ENCODE data around the gene STK32A.

Gene STK32A

DNA sequence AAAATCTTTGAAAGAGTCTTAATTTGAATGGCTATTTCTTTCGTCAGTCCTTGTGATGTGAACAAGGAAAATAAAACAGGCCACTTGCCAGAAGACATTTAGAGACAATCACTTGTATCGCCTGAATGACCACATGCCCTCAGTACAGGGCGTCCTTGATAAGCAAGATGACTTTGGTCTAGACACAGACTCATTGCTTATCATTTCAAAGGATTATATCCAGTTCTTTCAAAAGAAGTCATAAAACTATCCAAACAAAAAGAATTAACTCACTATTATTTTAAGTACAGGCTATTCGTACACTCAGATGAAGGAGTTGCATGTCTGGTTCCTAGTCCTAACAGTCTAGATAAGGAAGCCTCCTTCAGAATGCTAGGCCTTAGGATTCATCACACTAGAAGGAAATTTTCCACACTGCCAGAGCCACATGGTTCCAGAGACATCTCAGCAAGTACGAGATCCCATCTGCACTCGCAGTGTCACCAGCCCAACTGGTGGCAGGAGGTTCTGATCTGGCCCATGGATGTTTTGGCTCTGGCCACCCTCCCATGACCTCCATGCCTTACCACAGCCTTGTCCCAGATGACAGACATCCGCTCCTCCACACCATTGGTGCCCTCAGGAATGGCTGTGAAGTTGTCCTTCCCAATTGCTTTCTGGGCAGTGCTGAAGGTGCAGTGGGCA lies 165.4 kb downstream of the STK32A start:
- no peak for DNase-seq (ENCODE audit: low read depth, low spot score)
- peaks cover 65% of the 10 kb centered on the region for H3K36me3 ChIP-seq (ENCODE audit: insufficient read depth, insufficient read length, low read length)
- H3K4me1 ChIP-seq (ENCODE audit: insufficient read depth, insufficient read length): no peaks in the 10 kb centered on the region
- no peak for TF ChIP-seq YY1 (IDR thresholded peaks at IDR 0.05; ENCODE audit: insufficient read depth, insufficient read length)
- no peak for TF ChIP-seq ZNF274 (IDR thresholded peaks at IDR 0.05; ENCODE audit: low read depth, low read length)
- TF ChIP-seq SUZ12 (IDR thresholded peaks at IDR 0.05; ENCODE audit: extremely low read depth, insufficient read depth, insufficient read length): no peak
- H3K4me3 ChIP-seq (ENCODE audit: insufficient read length, low read depth): no peak overlapping the region
- no peaks in the 10 kb centered on the region for H3K9me3 ChIP-seq (ENCODE audit: insufficient read depth, low read length)
- H3K27me3 ChIP-seq (ENCODE audit: insufficient read depth, insufficient read length): no peaks in the 10 kb centered on the region
- no peak overlapping the region for H3K9ac ChIP-seq (ENCODE audit: insufficient read length, low read depth)

DNA sequence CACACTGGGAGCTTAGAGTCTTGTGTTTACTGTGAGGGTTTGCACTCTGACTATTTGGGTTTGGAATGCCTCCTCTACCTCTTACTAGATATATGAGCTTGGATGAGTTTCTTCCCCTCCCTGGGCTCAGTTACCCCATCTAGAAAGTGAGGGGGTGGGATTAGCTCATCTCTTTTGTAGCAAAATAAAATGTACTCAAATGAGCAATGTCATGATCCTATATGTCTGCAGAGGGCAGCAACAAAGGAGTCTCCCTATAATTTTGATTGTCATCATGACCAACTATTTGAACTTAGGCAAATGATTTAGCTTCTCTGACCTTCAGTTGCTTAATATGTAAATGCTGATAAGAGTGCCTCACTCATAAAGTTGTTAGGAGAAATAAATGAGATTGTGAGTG lies 166.1 kb downstream of the STK32A start:
- Histone ChIP-seq H3K36me3 (ENCODE audit: insufficient read depth, insufficient read length, low read length) (peaks cover 65% of the 10 kb centered on the region), H3K9me3 (ENCODE audit: insufficient read depth, low read length) (no peaks in the 10 kb centered on the region), H3K27me3 (ENCODE audit: insufficient read depth, insufficient read length) (no peaks in the 10 kb centered on the region), H3K4me3 (ENCODE audit: insufficient read length, low read depth) (no peak overlapping the region), H3K9ac (ENCODE audit: insufficient read length, low read depth) (no peak overlapping the region), H3K4me1 (ENCODE audit: insufficient read depth, insufficient read length) (no peaks in the 10 kb centered on the region)
- no peak for DNase-seq (ENCODE audit: low read depth, low spot score)
- TF ChIP-seq YY1 (IDR thresholded peaks at IDR 0.05; ENCODE audit: insufficient read depth, insufficient read length): no peak
- TF ChIP-seq SUZ12 (IDR thresholded peaks at IDR 0.05; ENCODE audit: extremely low read depth, insufficient read depth, insufficient read length): no peak
- TF ChIP-seq ZNF274 (IDR thresholded peaks at IDR 0.05; ENCODE audit: low read depth, low read length): no peak

DNA sequence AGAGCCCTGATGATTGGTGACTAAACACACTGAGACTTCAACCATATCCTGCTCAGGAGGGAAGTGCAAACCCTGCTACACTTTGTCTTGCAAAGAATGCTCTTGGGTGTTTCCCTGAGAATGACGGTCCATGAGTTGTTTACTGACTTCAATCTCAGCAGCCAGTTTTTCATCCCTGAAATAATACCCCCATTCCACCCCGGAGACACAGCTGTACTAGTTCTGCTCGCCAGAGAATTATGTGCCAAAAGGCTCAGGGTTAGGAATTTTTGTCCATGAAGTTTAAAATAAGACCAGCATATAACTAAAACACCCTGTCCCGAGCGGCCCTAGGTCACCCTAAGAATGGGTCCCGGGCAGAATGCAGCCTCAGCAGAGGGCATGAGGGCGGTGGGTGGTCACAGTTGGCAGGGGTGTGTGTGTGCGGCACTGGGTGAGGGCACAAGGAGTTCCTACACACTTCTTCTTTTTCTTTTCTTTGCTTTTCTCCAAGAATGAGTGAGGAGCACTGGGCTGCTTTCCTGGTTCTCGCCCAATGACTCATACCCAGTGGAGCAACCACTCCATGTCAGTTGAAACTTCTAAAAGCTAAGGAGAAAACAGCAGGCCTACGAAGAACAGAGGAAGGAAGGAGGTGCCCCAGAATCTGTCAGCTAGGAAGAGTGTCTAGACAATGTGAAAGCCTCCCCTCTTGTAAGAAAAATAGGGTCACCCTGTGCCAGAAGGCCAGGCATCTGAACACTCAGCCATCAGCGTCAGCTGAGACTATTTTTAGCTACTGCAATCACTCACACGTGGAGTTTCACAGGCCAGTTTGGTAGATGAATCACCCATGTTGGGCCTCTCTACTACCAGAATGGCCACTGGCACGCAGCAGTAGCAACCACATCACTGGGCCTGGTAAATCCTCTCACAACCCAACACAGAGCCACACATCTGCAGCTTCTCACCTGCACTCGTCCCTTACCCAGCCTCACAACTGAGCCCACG lies 169.1 kb downstream of the STK32A start:
- Histone ChIP-seq H3K9me3 (ENCODE audit: insufficient read depth, low read length) (no peaks in the 10 kb centered on the region), H3K36me3 (ENCODE audit: insufficient read depth, insufficient read length, low read length) (peaks cover 63% of the 10 kb centered on the region), H3K4me1 (ENCODE audit: insufficient read depth, insufficient read length) (no peaks in the 10 kb centered on the region), H3K4me3 (ENCODE audit: insufficient read length, low read depth) (no peak overlapping the region), H3K27me3 (ENCODE audit: insufficient read depth, insufficient read length) (no peaks in the 10 kb centered on the region), H3K9ac (ENCODE audit: insufficient read length, low read depth) (no peak overlapping the region)
- no peak for TF ChIP-seq ZNF274 (IDR thresholded peaks at IDR 0.05; ENCODE audit: low read depth, low read length)
- no peak for TF ChIP-seq SUZ12 (IDR thresholded peaks at IDR 0.05; ENCODE audit: extremely low read depth, insufficient read depth, insufficient read length)
- TF ChIP-seq YY1 (IDR thresholded peaks at IDR 0.05; ENCODE audit: insufficient read depth, insufficient read length): no peak
- DNase-seq (ENCODE audit: low read depth, low spot score): no peak

DNA sequence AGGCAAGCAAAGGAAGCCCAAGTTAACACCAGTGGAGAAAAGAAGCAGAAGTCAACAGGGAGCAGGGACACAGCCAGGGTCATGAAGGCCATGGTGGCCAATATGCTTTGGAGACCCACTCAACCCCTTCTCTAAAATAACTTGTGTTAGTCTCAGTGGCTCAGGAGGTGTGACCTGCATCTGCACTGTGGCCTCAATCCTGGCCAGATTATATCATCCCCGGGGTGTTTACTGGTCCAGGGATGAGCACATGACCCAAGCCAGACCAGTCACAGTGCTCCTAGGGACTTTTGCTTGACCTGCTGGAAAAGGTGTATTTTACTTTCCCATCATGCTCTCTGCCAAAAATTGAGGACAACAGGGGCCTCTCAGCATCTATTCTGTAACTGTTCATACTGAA lies 169.9 kb downstream of the STK32A start:
- H3K9me3 ChIP-seq (ENCODE audit: insufficient read depth, low read length): no peaks in the 10 kb centered on the region
- no peak for DNase-seq (ENCODE audit: low read depth, low spot score)
- TF ChIP-seq SUZ12 (IDR thresholded peaks at IDR 0.05; ENCODE audit: extremely low read depth, insufficient read depth, insufficient read length): no peak
- H3K4me1 ChIP-seq (ENCODE audit: insufficient read depth, insufficient read length): no peaks in the 10 kb centered on the region
- H3K4me3 ChIP-seq (ENCODE audit: insufficient read length, low read depth): no peak overlapping the region
- H3K27me3 ChIP-seq (ENCODE audit: insufficient read depth, insufficient read length): no peaks in the 10 kb centered on the region
- H3K9ac ChIP-seq (ENCODE audit: insufficient read length, low read depth): no peak overlapping the region
- H3K36me3 ChIP-seq (ENCODE audit: insufficient read depth, insufficient read length, low read length): peaks cover 64% of the 10 kb centered on the region

DNA sequence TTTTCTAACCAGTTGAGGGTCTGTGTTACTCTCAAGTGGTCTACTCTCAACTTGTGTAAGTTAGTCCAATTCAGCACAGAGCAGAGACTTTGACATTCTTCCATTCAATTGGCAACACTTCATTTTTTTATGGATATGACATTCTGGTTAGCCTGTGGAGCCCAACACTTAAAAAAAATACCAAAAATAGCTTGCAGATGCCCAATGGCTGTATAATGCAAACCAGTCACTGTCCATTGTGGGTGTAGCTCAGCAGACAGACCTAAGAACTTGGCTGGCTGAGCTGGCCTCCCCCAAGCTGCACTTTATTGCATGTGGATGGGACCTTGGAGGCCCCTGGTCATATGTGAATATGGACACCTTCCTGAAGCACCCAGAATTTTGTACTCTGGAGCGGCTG lies 171.8 kb downstream of the STK32A start:
- no peaks in the 10 kb centered on the region for H3K27me3 ChIP-seq (ENCODE audit: insufficient read depth, insufficient read length)
- no peak for DNase-seq (ENCODE audit: low read depth, low spot score)
- H3K36me3 ChIP-seq (ENCODE audit: insufficient read depth, insufficient read length, low read length): peaks cover 65% of the 10 kb centered on the region
- no peak for TF ChIP-seq SUZ12 (IDR thresholded peaks at IDR 0.05; ENCODE audit: extremely low read depth, insufficient read depth, insufficient read length)
- TF ChIP-seq ZNF274 (IDR thresholded peaks at IDR 0.05; ENCODE audit: low read depth, low read length): no peak
- TF ChIP-seq YY1 (IDR thresholded peaks at IDR 0.05; ENCODE audit: insufficient read depth, insufficient read length): no peak
- no peak overlapping the region for H3K4me3 ChIP-seq (ENCODE audit: insufficient read length, low read depth)
- no peak overlapping the region for H3K9ac ChIP-seq (ENCODE audit: insufficient read length, low read depth)
- H3K4me1 ChIP-seq (ENCODE audit: insufficient read depth, insufficient read length): no peaks in the 10 kb centered on the region
- no peaks in the 10 kb centered on the region for H3K9me3 ChIP-seq (ENCODE audit: insufficient read depth, low read length)

DNA sequence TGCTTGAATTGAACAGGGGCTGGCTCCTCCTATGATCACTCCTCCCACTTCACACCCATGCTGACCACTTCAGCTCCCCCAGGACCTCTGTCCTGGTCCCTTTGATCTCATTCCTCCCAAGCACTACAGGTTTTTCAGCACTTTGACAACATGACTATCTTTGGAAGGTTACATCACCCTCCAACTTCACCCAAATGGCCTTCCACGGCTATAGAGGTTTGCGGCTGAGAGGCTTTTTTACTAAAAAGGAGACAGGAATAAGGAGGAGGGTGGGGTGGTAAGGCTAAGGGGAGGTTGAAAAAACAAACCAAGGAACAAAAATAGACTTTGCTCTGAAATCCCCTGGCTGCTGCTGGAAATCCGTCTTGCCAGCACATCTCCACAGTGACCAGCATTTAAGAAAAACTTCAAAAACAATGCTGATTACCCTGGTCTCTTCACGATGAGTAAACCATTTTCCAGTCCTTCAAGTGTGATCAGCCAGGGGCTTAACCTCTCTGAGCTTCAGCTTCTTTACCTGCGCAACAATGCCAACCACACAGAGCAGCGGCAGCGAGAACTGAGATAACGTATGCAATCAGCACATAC lies 172.4 kb downstream of the STK32A start:
- TF ChIP-seq SUZ12 (IDR thresholded peaks at IDR 0.05; ENCODE audit: extremely low read depth, insufficient read depth, insufficient read length) (no peak), ZNF274 (IDR thresholded peaks at IDR 0.05; ENCODE audit: low read depth, low read length) (no peak), YY1 (IDR thresholded peaks at IDR 0.05; ENCODE audit: insufficient read depth, insufficient read length) (no peak)
- DNase-seq (ENCODE audit: low read depth, low spot score): no peak
- no peak overlapping the region for H3K4me3 ChIP-seq (ENCODE audit: insufficient read length, low read depth)
- H3K27me3 ChIP-seq (ENCODE audit: insufficient read depth, insufficient read length): no peaks in the 10 kb centered on the region
- H3K4me1 ChIP-seq (ENCODE audit: insufficient read depth, insufficient read length): no peaks in the 10 kb centered on the region
- no peak overlapping the region for H3K9ac ChIP-seq (ENCODE audit: insufficient read length, low read depth)
- H3K9me3 ChIP-seq (ENCODE audit: insufficient read depth, low read length): no peaks in the 10 kb centered on the region
- peaks cover 70% of the 10 kb centered on the region for H3K36me3 ChIP-seq (ENCODE audit: insufficient read depth, insufficient read length, low read length)

DNA sequence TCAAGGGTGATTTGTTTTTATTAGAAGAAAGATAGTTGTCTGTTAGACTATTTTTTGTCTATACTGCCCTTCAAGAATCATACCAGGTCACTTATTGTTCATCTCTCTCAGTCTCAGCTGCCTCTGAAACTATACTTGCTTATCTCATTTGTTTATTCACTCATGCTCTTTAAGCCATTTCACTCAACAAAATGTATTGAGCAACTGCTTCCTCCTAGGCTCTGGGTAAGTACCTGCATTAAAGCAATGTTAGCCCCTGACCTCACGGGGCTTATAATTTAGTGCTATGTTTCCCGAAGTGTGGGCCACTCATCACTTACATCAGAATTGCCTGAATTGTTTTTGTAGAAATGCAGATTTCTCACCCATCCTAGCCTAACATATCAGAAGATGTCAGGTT lies 174.2 kb downstream of the STK32A start:
- no peaks in the 10 kb centered on the region for H3K27me3 ChIP-seq (ENCODE audit: insufficient read depth, insufficient read length)
- TF ChIP-seq YY1 (IDR thresholded peaks at IDR 0.05; ENCODE audit: insufficient read depth, insufficient read length) (no peak), SUZ12 (IDR thresholded peaks at IDR 0.05; ENCODE audit: extremely low read depth, insufficient read depth, insufficient read length) (no peak), ZNF274 (IDR thresholded peaks at IDR 0.05; ENCODE audit: low read depth, low read length) (no peak)
- H3K4me3 ChIP-seq (ENCODE audit: insufficient read length, low read depth): no peak overlapping the region
- H3K36me3 ChIP-seq (ENCODE audit: insufficient read depth, insufficient read length, low read length): peaks cover 87% of the 10 kb centered on the region
- H3K4me1 ChIP-seq (ENCODE audit: insufficient read depth, insufficient read length): no peaks in the 10 kb centered on the region
- no peak for DNase-seq (ENCODE audit: low read depth, low spot score)
- H3K9me3 ChIP-seq (ENCODE audit: insufficient read depth, low read length): no peaks in the 10 kb centered on the region
- no peak overlapping the region for H3K9ac ChIP-seq (ENCODE audit: insufficient read length, low read depth)
